GM21737 (cell line): ENCODE results near the gene RBAK.
"Not testable (repeated sequence)": the region's sequence is repeated elsewhere in the genome, so short reads cannot be mapped to it uniquely, and the experiment has no call there.

Experiments used
- ATAC-seq: cut with Tn5 transposase; IDR thresholded peaks from one replicate; pipeline ENCODE4 v1.9.1; 2021; ENCODE audit warnings: mild to moderate bottlenecking, moderate library complexity; ENCODE audit not compliant: unreplicated experiment

The RBAK gene

GRCh38 chr7:5047127-5047526 is 1.5 kb downstream of the RBAK start:
- ATAC-seq, result not testable (repeated sequence)

DNA sequence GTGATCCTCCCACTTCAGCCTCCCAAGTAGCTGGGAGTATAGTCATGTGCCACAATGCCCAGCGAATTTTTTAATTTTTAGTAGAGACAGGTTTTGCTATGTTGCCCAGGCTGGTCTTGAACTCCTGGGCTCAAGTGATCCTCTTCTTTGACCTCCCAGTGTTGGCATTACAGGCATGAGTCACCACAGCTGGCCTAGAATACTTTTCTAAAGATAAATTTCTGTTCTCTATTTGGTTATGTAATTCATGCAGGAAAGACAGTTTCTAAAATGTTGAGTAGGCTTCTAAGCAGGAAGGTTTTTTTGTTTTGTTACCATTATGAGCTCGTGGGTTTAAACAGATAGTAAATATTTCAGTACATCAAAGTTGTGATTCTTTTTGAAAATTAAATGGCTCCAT is 5.0 kb downstream of the RBAK start:
- ATAC-seq, result no peak

- not testable (repeated sequence) for ATAC-seq
Measured at GRCh38 chr7:5051731-5052130, 6.1 kb downstream of the RBAK start.

DNA sequence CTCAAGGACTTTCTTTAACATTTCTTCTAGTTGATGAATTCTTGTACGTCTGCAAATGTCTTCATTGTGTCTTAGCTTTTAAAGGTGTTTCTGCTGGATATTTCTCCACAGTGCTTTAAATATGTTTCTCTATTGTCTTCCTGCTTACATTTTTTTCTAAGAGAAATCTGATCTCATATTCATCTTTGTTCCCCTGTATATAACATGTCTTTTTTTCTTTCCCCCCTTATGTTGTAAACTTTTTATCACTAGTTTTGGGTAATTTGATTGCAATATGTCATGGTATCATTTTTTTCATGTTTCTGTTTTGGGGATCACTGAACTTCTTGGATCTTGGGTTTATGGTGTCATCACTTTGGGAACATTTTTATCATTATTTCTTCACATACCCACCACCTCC is 7.5 kb downstream of the RBAK start:
- no peak for ATAC-seq

DNA sequence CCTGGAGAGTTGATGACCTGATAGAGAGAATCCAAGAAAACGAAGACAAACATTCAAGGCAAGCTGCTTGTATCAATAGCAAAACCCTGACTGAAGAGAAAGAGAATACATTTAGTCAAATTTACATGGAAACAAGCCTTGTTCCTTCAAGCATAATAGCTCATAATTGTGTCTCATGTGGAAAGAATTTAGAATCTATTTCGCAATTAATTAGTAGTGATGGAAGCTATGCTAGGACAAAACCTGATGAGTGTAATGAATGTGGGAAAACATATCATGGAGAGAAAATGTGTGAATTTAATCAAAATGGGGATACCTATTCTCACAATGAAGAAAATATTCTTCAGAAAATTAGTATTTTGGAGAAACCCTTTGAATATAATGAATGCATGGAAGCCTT is 18.0 kb downstream of the RBAK start:
- no peak for ATAC-seq

- ATAC-seq, result no peak
Measured at GRCh38 chr7:5064391-5065106, 18.9 kb downstream of the RBAK start.

DNA sequence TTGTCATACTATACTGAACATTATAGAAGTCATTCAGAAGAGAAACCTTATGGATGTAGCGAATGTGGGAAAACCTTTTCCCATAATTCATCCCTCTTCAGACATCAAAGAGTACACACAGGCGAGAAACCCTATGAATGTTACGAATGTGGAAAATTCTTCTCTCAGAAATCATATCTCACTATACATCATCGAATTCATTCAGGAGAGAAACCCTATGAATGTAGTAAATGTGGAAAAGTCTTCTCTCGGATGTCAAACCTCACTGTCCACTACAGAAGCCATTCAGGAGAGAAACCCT is 19.4 kb downstream of the RBAK start:
- no peak for ATAC-seq

- no peak for ATAC-seq
Measured at GRCh38 chr7:5068521-5068920, 22.9 kb downstream of the RBAK start.

GRCh38 chr7:5070206-5070605 is 24.5 kb downstream of the RBAK start:
- no peak for ATAC-seq

- not testable (repeated sequence) for ATAC-seq
Measured at GRCh38 chr7:5075187-5075586, 29.5 kb downstream of the RBAK start.

DNA sequence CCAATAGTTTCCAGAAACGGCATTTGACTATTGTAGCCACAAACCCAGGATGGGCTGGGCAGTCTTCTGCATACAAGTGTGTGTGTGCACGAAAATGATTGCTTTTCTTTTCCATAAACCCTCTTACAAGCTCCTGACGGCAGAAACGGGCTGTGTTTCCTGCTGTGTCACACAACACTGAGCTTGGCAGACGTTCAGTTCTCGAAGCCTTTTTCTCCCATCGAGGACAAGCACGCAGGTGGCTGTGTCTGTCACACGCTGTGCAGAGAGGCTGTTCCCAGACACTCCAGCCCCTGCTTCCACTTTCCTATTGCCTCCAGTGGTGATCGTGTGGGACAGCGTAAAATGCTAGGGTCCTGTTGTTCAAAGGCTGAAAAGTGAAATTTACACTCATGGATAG is 32.1 kb downstream of the RBAK start:
- ATAC-seq, result no peak

DNA sequence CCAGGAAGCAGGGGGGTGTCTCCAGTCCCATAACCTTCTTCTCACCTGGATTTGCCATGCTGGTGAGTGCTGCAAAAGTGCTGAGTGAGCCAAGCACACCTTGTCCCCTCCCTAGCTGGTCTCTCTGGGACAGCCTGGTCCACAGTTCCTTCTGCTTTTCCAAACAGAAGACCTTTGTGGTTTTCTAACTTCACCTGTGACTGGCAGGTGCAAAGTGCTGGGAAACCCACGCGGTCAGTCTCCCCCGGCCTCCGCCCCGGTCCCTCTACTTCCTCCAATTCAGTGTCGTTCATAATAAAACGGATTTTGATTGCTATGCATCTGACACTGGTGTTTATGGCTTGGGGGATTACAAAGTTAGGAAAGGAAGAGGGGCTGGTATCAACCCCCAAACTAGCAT is 37.1 kb downstream of the RBAK start:
- no peak for ATAC-seq

- ATAC-seq, result no peak
Measured at GRCh38 chr7:5083311-5083711, 37.7 kb downstream of the RBAK start.

- no peak for ATAC-seq
Measured at GRCh38 chr7:5086256-5086655, 40.6 kb downstream of the RBAK start.

DNA sequence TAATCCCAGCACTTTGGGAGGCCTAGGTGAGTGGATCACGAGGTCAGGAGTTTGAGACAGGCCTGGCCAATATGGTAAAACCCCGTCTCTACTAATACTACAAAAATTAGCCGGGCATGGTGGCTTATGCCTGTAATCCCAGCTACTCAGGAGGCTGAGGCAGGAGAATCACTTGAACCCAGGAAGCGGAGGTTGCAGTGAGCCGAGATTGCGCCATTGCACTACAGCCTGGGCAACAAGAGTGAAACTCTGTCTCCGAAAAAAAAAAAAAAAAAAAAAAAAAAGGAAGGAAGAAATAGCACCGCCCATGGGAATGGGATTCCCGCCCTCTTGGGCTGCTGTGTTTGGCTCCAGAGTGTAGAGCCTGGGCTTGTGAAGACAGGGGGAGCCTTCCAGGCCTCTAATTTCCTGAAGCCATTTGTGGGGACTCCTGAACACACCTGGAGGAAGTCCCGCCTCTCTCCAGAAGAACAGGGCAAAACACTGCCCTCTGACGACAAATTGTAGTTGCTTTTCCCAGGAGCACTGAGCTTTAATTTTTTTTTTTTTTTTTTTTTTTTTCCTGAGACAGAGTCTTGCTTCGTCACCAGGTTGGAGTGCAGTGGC is 42.7 kb downstream of the RBAK start:
- not testable (repeated sequence) for ATAC-seq

DNA sequence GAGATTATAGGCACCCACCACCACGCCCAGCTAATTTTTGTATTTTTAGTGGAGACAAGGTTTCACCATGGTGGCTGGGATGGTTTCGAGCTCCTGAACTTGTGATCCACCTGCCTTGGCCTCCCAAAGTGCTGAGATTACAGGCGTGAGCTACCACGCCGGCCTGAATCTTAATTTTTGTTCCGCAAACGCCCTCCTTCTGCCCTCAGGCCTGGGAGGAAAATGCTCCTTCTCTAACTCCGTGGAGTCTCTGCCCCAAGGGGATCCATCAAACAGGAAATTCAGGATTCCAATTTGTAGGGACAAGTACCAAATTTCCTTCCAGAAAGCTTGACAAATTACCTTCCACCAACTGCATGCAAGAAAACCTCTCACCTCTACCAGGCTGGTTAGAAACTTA is 43.2 kb downstream of the RBAK start:
- ATAC-seq, result no peak

DNA sequence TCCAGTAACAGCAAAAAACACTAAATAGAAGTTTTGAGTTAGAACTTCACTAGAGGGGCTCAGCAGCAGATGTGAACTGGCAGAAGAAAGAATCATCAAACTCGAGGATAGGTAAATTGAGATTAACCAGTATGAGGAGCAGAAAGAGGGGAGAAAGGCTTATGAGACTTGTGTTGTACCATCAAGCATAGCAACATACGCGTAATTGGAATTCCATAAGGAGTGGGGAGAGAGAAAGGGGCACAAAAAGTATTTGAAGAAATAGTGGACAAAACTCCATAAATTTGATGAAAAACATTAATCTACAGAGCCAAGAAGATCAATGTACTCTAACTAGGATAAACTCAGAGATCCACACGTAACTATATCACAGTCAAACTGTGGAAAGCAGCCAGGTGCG is 48.3 kb downstream of the RBAK start:
- no peak for ATAC-seq

- ATAC-seq, result no peak
Measured at GRCh38 chr7:5094641-5095040, 49.0 kb downstream of the RBAK start.

DNA sequence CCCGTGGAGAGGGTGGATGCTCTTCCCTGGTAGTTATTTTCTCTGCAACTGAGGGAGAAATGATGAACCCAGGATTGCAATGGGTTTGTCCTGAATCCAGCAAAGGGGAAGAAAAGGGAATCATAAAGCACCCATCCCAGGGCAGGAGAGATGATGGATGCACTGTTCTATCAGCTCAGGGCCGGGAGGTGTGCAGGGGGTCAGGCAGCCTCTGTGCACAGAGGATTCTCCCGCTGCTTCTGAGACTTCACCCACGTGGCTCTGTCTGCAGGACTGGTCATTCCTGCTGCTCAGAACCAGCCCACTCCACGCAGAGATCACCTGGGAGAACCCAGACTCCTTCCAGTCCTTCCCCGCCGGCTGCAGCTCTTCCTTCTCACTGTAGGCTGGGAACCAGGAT is 70.7 kb downstream of the RBAK start:
- ATAC-seq, result no peak

- ATAC-seq, result no peak
Measured at GRCh38 chr7:5117095-5117970, 71.7 kb downstream of the RBAK start.
